HEK293 (cell line): ENCODE data around the gene TOR1A.

Source experiments
- BCL11A ChIP-seq: fragments of 450-650 bp; formaldehyde crosslinking; IDR thresholded peaks from 2 replicates; pipeline ENCODE4 v1.5.1; 2016; ENCODE audit warnings: low read depth, missing biosample characterization, missing genetic modification characterization
- GFI1B ChIP-seq: fragments of 450-650 bp; formaldehyde crosslinking; IDR thresholded peaks from 2 replicates; pipeline ENCODE4 v1.5.1; 2016; ENCODE audit warnings: missing biosample characterization, missing genetic modification characterization
- IKZF3 ChIP-seq: fragments of 450-650 bp; IDR thresholded peaks from 2 replicates; pipeline ENCODE4 v1.5.0; 2018; ENCODE audit warnings: missing biosample characterization, mild to moderate bottlenecking, missing genetic modification characterization, moderate library complexity
- MYNN ChIP-seq: fragments of 450-650 bp; formaldehyde crosslinking; IDR thresholded peaks from 2 replicates; pipeline ENCODE4 v1.5.1; 2016; ENCODE audit warnings: missing biosample characterization, missing genetic modification characterization, borderline replicate concordance
- PRDM2 ChIP-seq: fragments of 450-650 bp; formaldehyde crosslinking; IDR thresholded peaks from 2 replicates; pipeline ENCODE4 v1.5.1; 2016; ENCODE audit warnings: missing biosample characterization, missing genetic modification characterization, borderline replicate concordance
- SP2 ChIP-seq: fragments of 450-650 bp; formaldehyde crosslinking; IDR thresholded peaks from 2 replicates; pipeline ENCODE4 v1.5.1; 2016; ENCODE audit warnings: missing biosample characterization, missing genetic modification characterization
- ZBTB6 ChIP-seq: fragments of 450-650 bp; formaldehyde crosslinking; IDR thresholded peaks from 2 replicates; pipeline ENCODE4 v1.5.1; 2017; ENCODE audit warnings: missing biosample characterization, missing genetic modification characterization
- ZNF112 ChIP-seq: fragments of 450-650 bp; formaldehyde crosslinking; IDR thresholded peaks from 2 replicates; pipeline ENCODE4 v1.5.0; 2017; ENCODE audit warnings: missing biosample characterization, missing genetic modification characterization
- ZNF140 ChIP-seq: fragments of 450-650 bp; formaldehyde crosslinking; IDR thresholded peaks from 2 replicates; pipeline ENCODE4 v1.5.1; 2016; ENCODE audit warnings: missing biosample characterization, missing genetic modification characterization
- ZNF155 ChIP-seq: fragments of 450-650 bp; formaldehyde crosslinking; IDR thresholded peaks from 2 replicates; pipeline ENCODE4 v1.5.1; 2016; ENCODE audit warnings: missing biosample characterization, missing genetic modification characterization
- ZNF174 ChIP-seq: fragments of 450-650 bp; formaldehyde crosslinking; IDR thresholded peaks from 2 replicates; pipeline ENCODE4 v1.5.0; 2017; ENCODE audit warnings: missing biosample characterization, mild to moderate bottlenecking, missing genetic modification characterization
- ZNF202 ChIP-seq: fragments of 450-650 bp; formaldehyde crosslinking; IDR thresholded peaks from 2 replicates; pipeline ENCODE4 v1.5.1; 2016; ENCODE audit warnings: missing biosample characterization, missing genetic modification characterization, borderline replicate concordance
- ZNF211 ChIP-seq: fragments of 450-650 bp; formaldehyde crosslinking; IDR thresholded peaks from 2 replicates; pipeline ENCODE4 v1.5.1; 2016; ENCODE audit warnings: low read depth, missing biosample characterization, missing genetic modification characterization
- ZNF239 ChIP-seq: fragments of 450-650 bp; formaldehyde crosslinking; IDR thresholded peaks from 2 replicates; pipeline ENCODE4 v1.5.1; 2016; ENCODE audit warnings: missing biosample characterization, missing genetic modification characterization
- ZNF423 ChIP-seq: fragments of 450-650 bp; formaldehyde crosslinking; IDR thresholded peaks from 2 replicates; pipeline ENCODE4 v1.5.1; 2016; ENCODE audit warnings: missing biosample characterization, missing genetic modification characterization
- ZNF433 ChIP-seq: fragments of 450-650 bp; formaldehyde crosslinking; IDR thresholded peaks from 2 replicates; pipeline ENCODE4 v1.5.1; 2016; ENCODE audit warnings: missing biosample characterization, missing genetic modification characterization, low read depth
- ZNF501 ChIP-seq: fragments of 450-650 bp; formaldehyde crosslinking; IDR thresholded peaks from 2 replicates; pipeline ENCODE4 v1.5.1; 2016; ENCODE audit warnings: missing biosample characterization, missing genetic modification characterization
- ZNF530 ChIP-seq: fragments of 450-650 bp; formaldehyde crosslinking; IDR thresholded peaks from 2 replicates; pipeline ENCODE4 v1.5.1; 2016; ENCODE audit warnings: low read depth, missing biosample characterization, missing genetic modification characterization
- ZNF558 ChIP-seq: fragments of 450-650 bp; formaldehyde crosslinking; IDR thresholded peaks from 2 replicates; pipeline ENCODE4 v1.5.1; 2016; ENCODE audit warnings: missing biosample characterization, missing genetic modification characterization
- ZNF701 ChIP-seq: fragments of 450-650 bp; formaldehyde crosslinking; IDR thresholded peaks from 2 replicates; pipeline ENCODE4 v1.5.1; 2016; ENCODE audit warnings: missing biosample characterization, missing genetic modification characterization
- ZNF76 ChIP-seq: fragments of 450-650 bp; formaldehyde crosslinking; IDR thresholded peaks from 2 replicates; pipeline ENCODE4; 2016; ENCODE audit warnings: low read depth, missing biosample characterization, missing genetic modification characterization, borderline replicate concordance
- ZNF768 ChIP-seq: fragments of 450-650 bp; formaldehyde crosslinking; IDR thresholded peaks from 2 replicates; pipeline ENCODE4 v1.5.1; 2018; ENCODE audit warnings: missing biosample characterization, mild to moderate bottlenecking, missing genetic modification characterization
- ZNF776 ChIP-seq: fragments of 450-650 bp; formaldehyde crosslinking; IDR thresholded peaks from 2 replicates; pipeline ENCODE4 v1.5.0; 2017; ENCODE audit warnings: missing biosample characterization, missing genetic modification characterization, borderline replicate concordance
- ZNF791 ChIP-seq: fragments of 450-650 bp; formaldehyde crosslinking; IDR thresholded peaks from 2 replicates; pipeline ENCODE4 v1.5.1; 2016; ENCODE audit warnings: missing biosample characterization, missing genetic modification characterization
- ZNF837 ChIP-seq: fragments of 450-650 bp; formaldehyde crosslinking; IDR thresholded peaks from 2 replicates; pipeline ENCODE4 v1.5.1; 2016; ENCODE audit warnings: missing biosample characterization, missing genetic modification characterization
- TF ChIP-seq, protein P1 (sequence below): fragments of 450-650 bp; formaldehyde crosslinking; IDR thresholded peaks from 2 replicates; pipeline ENCODE4 v1.5.1; 2016; ENCODE audit warnings: missing biosample characterization, missing genetic modification characterization
- TF ChIP-seq, protein P2 (sequence below): fragments of 450-650 bp; formaldehyde crosslinking; IDR thresholded peaks from 2 replicates; pipeline ENCODE4 v1.5.1; 2016; ENCODE audit warnings: missing biosample characterization, missing genetic modification characterization, low read depth
- TF ChIP-seq, protein P3 (sequence below): fragments of 450-650 bp; formaldehyde crosslinking; IDR thresholded peaks from 2 replicates; pipeline ENCODE4 v1.5.1; 2016; ENCODE audit warnings: missing biosample characterization, missing genetic modification characterization

TOR1A gene

DNA sequence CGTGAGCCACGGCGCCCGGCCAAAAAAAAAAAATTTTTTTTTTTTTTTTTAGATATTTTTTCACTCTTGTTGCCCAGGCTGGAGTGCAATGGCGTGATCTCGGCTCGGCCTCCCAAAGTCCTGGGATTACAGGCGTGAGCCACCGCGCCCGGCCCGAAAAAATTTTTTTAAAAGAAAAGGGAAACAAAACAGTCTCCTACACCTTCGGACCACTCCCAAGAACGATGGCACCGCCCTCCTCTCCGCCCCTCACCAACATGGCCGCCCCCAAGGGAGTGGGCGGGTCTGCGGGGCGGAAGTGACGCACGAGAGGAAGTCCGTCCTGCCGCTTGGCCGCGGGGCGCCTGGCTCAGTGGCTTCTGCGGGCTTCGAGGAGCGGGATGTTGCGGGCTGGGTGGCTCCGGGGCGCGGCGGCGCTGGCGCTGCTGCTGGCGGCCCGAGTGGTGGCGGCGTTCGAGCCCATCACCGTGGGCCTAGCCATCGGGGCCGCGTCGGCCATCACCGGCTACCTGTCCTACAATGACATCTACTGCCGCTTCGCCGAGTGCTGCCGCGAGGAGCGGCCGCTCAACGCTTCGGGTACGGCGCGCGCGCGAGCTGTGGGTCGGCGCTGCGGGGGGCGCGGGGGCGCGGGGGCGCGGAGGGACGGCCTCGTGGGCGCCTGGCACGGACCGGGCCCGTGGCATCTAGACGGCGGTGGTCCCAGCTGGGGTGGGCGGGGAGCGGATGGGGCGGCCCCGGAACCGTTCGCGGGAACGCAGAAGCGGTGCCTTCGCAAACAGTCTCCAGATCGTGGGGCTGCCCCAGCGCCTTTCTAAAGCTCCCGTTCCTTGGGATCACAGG lies 20.9 kb downstream of the TOR1A start, which contains the start of gene TOR1B (continued):
- TF ChIP-seq ZNF140 (tag by site-specific recombination) (no peak), SP2 (tag by site-specific recombination) (peak; percentile 87), ZNF791 (tag by site-specific recombination) (no peak), ZBTB6 (tag by site-specific recombination) (no peak), GFI1B (tag by site-specific recombination) (no peak), ZNF501 (tag by site-specific recombination) (no peak; the same call in 1 of the 2 replicates), ZNF701 (tag by site-specific recombination) (no peak), ZNF837 (tag by site-specific recombination) (no peak), ZNF558 (tag by site-specific recombination) (no peak), ZNF211 (tag by site-specific recombination) (no peak), ZNF174 (no peak), ZNF433 (no peak), ZNF768 (no peak), ZNF239 (tag by site-specific recombination) (no peak), IKZF3 (tag by site-specific recombination) (no peak), ZNF530 (tag by site-specific recombination) (no peak), MYNN (tag by site-specific recombination) (no peak), PRDM2 (tag by site-specific recombination) (no peak), ZNF76 (tag by site-specific recombination) (peak; percentile 74; the same call in 1 of the 2 replicates), BCL11A (tag by site-specific recombination) (no peak), ZNF202 (tag by site-specific recombination) (no peak), ZNF423 (no peak), ZNF155 (tag by site-specific recombination) (no peak), ZNF112 (tag by site-specific recombination) (no peak), ZNF776 (no peak)
- TF ChIP-seq, protein P1, sequence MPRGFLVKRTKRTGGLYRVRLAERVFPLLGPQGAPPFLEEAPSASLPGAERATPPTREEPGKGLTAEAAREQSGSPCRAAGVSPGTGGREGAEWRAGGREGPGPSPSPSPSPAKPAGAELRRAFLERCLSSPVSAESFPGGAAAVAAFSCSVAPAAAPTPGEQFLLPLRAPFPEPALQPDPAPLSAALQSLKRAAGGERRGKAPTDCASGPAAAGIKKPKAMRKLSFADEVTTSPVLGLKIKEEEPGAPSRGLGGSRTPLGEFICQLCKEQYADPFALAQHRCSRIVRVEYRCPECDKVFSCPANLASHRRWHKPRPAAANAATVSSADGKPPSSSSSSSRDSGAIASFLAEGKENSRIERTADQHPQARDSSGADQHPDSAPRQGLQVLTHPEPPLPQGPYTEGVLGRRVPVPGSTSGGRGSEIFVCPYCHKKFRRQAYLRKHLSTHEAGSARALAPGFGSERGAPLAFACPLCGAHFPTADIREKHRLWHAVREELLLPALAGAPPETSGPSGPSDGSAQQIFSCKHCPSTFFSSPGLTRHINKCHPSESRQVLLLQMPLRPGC (tag by site-specific recombination), result no peak
- TF ChIP-seq, protein P2, sequence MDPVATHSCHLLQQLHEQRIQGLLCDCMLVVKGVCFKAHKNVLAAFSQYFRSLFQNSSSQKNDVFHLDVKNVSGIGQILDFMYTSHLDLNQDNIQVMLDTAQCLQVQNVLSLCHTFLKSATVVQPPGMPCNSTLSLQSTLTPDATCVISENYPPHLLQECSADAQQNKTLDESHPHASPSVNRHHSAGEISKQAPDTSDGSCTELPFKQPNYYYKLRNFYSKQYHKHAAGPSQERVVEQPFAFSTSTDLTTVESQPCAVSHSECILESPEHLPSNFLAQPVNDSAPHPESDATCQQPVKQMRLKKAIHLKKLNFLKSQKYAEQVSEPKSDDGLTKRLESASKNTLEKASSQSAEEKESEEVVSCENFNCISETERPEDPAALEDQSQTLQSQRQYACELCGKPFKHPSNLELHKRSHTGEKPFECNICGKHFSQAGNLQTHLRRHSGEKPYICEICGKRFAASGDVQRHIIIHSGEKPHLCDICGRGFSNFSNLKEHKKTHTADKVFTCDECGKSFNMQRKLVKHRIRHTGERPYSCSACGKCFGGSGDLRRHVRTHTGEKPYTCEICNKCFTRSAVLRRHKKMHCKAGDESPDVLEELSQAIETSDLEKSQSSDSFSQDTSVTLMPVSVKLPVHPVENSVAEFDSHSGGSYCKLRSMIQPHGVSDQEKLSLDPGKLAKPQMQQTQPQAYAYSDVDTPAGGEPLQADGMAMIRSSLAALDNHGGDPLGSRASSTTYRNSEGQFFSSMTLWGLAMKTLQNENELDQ, result no peak
- TF ChIP-seq, protein P3, sequence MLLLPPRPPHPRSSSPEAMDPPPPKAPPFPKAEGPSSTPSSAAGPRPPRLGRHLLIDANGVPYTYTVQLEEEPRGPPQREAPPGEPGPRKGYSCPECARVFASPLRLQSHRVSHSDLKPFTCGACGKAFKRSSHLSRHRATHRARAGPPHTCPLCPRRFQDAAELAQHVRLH, result no peak
